HG02943 (cell line): ENCODE data around the gene RRP15.

Experiments used
- ATAC-seq: cut with Tn5 transposase; IDR thresholded peaks from one replicate; pipeline ENCODE4 v1.9.1; 2021; ENCODE audit warnings: mild to moderate bottlenecking, low read depth, moderate library complexity; ENCODE audit not compliant: unreplicated experiment

Gene RRP15

GRCh38 chr1:218332416-218332815 is 47.3 kb downstream of the RRP15 start:
- ATAC-seq = no peak

DNA sequence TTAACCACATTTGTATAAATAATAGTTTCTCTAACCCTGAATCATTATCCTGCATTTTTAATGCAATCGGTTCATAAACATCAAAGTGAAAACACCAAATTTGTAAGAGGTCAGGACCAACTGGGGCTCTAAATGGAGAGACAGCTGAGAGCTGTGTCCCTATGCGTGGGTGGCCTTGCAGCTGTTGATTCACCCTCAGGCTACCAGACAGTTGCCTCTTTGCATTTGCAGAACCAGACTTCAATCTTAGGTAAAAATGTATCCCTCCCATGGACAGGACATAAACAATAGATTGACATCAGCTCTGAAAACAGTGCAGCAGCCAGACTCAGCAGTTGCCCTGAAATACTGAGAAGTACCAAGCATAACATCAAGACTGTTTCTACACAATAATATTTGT is 51.2 kb downstream of the RRP15 start:
- no peak for ATAC-seq

DNA sequence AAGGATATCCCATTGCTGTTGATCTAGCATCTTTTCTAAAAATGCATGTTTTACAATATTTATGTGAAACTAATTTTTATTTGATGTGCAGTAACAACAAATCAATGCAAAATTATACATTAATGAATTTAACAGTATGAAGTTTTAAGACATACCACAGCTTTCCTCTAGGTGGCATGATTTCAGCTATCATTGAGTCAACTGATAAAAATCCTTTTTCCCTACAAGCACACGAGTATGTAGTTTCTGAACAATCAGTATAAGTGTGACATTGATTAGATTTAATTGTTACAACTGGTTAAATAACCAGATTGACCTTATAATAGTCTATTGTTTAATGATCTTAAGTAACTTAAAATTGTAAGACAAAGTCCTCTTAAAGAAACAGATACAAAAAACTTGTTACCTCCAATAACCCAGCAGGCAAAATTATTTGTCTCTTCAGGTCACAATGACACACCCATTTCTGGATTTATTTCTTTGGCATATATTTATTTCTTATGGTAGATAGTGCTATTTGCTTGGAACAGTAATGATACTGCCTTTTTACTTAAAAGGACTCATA is 54.3 kb downstream of the RRP15 start:
- ATAC-seq = no peak

DNA sequence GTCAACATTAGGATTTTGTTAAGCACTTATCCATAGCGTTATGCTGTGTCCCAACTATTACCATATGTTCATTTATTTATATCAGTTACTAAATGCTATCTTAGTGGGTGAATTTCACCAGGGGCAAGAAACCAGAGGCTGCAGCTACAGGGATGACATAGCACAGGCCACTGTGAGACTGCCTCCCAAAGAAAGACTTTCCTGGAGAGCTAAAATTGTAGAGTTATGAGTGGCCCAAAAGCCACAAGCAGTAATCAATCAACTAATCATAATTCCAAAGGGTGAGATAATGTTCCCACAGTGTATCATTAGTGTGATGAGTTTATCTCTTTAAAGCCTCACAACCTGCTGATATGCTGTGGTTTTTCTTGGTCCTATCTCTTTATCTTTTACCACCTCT is 56.2 kb downstream of the RRP15 start:
- no peak for ATAC-seq

- ATAC-seq = no peak
Observed at GRCh38 chr1:218342091-218342490, 57.0 kb downstream of the RRP15 start.

GRCh38 chr1:218344814-218345672 is 60.0 kb downstream of the RRP15 start, which contains the start of gene TGFB2:
Gene TGFB2 (plus strand): TSS chr1:218345336. CDS start chr1:218346702, 1,366 bp downstream.
- ATAC-seq = peak; percentile 33

DNA sequence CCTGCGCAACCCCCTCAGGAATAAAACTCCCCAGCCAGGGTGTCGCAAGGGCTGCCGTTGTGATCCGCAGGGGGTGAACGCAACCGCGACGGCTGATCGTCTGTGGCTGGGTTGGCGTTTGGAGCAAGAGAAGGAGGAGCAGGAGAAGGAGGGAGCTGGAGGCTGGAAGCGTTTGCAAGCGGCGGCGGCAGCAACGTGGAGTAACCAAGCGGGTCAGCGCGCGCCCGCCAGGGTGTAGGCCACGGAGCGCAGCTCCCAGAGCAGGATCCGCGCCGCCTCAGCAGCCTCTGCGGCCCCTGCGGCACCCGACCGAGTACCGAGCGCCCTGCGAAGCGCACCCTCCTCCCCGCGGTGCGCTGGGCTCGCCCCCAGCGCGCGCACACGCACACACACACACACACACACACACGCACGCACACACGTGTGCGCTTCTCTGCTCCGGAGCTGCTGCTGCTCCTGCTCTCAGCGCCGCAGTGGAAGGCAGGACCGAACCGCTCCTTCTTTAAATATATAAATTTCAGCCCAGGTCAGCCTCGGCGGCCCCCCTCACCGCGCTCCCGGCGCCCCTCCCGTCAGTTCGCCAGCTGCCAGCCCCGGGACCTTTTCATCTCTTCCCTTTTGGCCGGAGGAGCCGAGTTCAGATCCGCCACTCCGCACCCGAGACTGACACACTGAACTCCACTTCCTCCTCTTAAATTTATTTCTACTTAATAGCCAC is 60.7 kb downstream of the RRP15 start:
- peak; percentile 60 for ATAC-seq

DNA sequence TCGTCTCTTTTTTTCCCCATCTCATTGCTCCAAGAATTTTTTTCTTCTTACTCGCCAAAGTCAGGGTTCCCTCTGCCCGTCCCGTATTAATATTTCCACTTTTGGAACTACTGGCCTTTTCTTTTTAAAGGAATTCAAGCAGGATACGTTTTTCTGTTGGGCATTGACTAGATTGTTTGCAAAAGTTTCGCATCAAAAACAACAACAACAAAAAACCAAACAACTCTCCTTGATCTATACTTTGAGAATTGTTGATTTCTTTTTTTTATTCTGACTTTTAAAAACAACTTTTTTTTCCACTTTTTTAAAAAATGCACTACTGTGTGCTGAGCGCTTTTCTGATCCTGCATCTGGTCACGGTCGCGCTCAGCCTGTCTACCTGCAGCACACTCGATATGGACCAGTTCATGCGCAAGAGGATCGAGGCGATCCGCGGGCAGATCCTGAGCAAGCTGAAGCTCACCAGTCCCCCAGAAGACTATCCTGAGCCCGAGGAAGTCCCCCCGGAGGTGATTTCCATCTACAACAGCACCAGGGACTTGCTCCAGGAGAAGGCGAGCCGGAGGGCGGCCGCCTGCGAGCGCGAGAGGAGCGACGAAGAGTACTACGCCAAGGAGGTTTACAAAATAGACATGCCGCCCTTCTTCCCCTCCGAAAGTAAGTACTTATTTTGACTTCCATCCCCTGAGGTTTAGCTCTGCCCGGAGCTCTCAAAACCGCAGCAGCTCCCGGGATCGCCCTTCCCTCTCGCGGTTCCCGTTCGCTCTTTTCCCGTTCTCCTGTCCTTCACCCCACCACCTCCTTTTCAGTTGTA is 61.5 kb downstream of the RRP15 start:
- ATAC-seq = no peak

DNA sequence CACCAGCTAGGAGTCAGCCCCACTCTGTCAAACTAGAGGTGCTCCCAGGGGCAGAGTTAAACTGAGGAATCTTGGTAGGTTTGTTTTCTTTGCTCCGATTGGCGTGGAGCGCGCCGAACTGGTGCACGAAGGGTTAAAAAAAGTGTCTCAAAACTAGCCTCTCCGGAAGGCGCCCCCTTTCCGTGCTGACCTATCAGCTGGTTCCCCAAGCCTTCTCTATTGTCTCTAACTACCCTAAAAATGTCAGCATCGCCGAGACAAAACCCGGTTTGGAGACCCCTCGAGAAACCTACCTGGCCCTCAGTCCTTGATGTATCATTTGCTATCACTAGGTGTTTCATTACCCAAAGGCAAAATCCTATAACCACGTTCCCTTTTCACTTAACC is 62.2 kb downstream of the RRP15 start:
- ATAC-seq = no peak

DNA sequence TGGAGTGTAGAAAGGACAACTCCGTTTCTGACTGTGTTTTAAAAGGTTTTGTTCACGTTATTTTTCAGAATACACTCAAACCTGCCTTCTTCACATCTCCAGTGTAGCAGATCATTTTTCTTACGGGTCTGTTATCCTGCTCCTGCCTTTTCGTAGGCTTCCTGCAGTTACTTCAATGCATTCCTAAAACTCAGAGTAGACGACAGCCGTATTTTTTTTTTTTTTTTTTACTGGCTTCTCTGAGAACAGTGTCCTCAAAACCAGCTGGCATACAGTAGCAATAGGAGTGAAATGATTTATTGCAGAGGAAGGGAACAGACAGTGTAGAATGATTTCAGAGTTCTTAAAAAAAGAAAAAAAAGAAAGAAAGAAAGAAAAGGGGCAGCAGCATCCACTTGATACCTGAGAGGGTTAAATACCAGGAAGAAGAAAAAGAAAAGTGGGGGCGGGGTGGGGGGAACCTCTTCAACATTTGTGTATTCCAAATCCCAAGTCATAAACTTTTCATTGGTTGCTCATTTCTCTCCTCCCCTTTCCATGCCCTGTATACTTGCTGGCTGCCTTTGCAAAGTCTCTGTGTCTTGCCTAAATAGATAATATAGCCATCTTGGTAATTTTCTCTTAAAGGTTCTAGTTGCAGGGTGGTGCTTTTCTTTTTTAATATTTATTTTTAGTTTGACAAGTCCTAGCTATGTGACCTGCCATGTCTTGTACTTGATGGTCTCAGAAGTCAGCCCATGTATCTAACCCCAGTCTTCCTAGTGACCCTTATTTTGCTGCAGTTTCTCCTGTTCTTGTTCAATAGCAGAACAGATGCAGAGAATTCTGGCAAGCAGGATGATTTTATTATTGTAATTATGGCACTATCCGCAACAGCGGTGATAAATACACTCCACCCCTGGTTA is 62.9 kb downstream of the RRP15 start:
- ATAC-seq = no peak

GRCh38 chr1:218348628-218349071 is 63.6 kb downstream of the RRP15 start:
- ATAC-seq = no peak

- ATAC-seq = no peak
Observed at GRCh38 chr1:218349348-218350034, 64.4 kb downstream of the RRP15 start.

- ATAC-seq = no peak
Observed at GRCh38 chr1:218350035-218350525, 65.0 kb downstream of the RRP15 start.

- no peak for ATAC-seq
Observed at GRCh38 chr1:218350801-218351266, 65.7 kb downstream of the RRP15 start.

DNA sequence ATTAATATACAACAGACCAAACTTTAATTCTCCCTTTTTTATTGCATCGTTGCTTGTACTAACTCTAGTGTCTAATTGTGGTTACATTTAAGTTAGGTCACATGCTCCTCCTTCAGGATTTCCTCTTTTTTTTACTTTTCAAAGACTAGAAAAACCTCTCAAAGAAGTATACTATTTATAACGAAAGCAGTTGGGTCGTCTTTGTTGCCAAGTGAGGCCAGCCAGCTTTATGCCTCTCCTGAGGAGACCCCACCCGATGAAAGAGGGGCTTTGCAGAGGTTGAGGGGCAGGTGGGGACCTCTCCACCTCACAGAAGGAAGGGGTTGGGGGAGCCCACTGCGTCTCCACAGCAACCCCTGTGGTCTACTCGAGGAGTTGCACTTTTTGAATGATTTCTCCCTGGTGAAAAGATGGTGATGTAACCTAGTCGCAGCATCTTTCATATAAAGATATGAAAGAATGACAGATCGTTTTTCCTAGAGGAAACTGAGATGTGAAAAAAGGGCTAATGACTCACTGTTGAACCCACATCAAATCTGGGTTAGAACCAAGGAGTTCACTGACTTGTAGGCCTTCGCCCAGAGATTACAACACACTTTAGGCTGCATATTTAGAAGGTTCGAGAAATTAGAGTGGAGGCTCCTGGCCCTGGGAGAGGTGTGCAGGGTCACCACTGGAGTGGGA is 66.4 kb downstream of the RRP15 start:
- ATAC-seq = no peak

DNA sequence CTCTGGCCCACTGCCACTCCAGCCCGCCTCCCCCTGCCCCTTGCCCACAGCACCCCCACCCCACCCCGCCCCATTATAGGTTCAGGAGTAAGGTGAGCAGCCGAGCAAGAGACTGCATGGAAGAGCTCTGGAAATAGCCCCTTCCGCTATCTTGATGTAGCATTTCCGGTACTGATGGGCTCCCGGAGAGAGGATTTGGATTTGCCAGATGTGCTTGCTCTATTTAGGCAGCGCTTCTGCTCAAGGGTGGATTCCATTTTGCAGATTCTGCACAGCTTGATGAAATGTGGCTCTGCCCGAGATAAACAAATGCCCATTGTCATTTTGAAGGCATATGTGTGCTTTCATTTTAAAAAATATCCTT is 67.0 kb downstream of the RRP15 start:
- no peak for ATAC-seq

GRCh38 chr1:218353656-218354055 is 68.6 kb downstream of the RRP15 start:
- ATAC-seq = no peak

- ATAC-seq = no peak
Observed at GRCh38 chr1:218355278-218355677, 70.2 kb downstream of the RRP15 start.
